HEK293 (cell line): Measurements from ENCODE around the gene BMERB1.
"Not testable (repeated sequence)": the region's sequence is repeated elsewhere in the genome, so short reads cannot be mapped to it uniquely, and the experiment has no call there.

Experiments used
- CTCF ChIA-PET: fragments of 350-600 bp; formaldehyde crosslinking; extraction: SDS; loops from one replicate; lab custom pipeline; 2021; ENCODE audit warnings: antibody characterized with exemption; lab: Yijun Ruan, JAX
- POLR2A ChIA-PET: fragments of 300-600 bp; formaldehyde crosslinking; extraction: SDS; loops from one replicate; lab custom pipeline; 2020; ENCODE audit warnings: antibody characterized with exemption, inconsistent platforms; lab: Yijun Ruan, JAX
- H3K27ac ChIP-seq: fragments of 200-500 bp; sonication (Bioruptor generic); 2 replicates; pipeline ENCODE4 v1.5.1; 2014; ENCODE audit warnings: low read depth, low read length, control low read depth, inconsistent platforms; ENCODE audit errors: extremely low read depth
- H3K36me3 ChIP-seq, 2 experiments: fragments of 200-500 bp in 1 of 2; sonication (Bioruptor generic) in 1 of 2; 1 replicate in 1 of 2; 2 replicates in 1 of 2; pipeline ENCODE4 v1.5.1; 2014 to 2017; ENCODE audit warnings: inconsistent platforms in 2 of 2, low read length in 2 of 2; ENCODE audit not compliant: control insufficient read depth in 2 of 2, insufficient read depth in 1 of 2
- H3K4me1 ChIP-seq: fragments of 200-500 bp; sonication (Bioruptor generic); 2 replicates; pipeline ENCODE4 v1.5.1; 2014; ENCODE audit warnings: mild to moderate bottlenecking, low read length, inconsistent platforms; ENCODE audit not compliant: control insufficient read depth, insufficient read depth
- H3K4me3 ChIP-seq: 2 replicates; pipeline ENCODE4 v1.5.1; 2011; ENCODE audit warnings: low read depth, mild to moderate bottlenecking, control low read depth, low read length, moderate library complexity
- H3K9me3 ChIP-seq: fragments of 200-500 bp; sonication (Bioruptor generic); 2 replicates; pipeline ENCODE4 v1.5.1; 2014; ENCODE audit warnings: low read depth, low read length, inconsistent platforms; ENCODE audit not compliant: control insufficient read depth, insufficient read depth
- BCL11A ChIP-seq: fragments of 450-650 bp; formaldehyde crosslinking; IDR thresholded peaks from 2 replicates; pipeline ENCODE4 v1.5.1; 2016; ENCODE audit warnings: low read depth, missing biosample characterization, missing genetic modification characterization
- BCL6B ChIP-seq: fragments of 450-650 bp; formaldehyde crosslinking; IDR thresholded peaks from 2 replicates; pipeline ENCODE4 v1.5.1; 2017; ENCODE audit warnings: missing biosample characterization, missing genetic modification characterization
- FEZF1 ChIP-seq: fragments of 450-650 bp; formaldehyde crosslinking; IDR thresholded peaks from 2 replicates; pipeline ENCODE4 v1.5.1; 2016; ENCODE audit warnings: missing biosample characterization, missing genetic modification characterization
- KLF10 ChIP-seq: fragments of 450-650 bp; IDR thresholded peaks from 2 replicates; pipeline ENCODE4 v1.5.1; 2018; ENCODE audit warnings: missing biosample characterization, mild to moderate bottlenecking, missing genetic modification characterization
- KLF8 ChIP-seq: fragments of 450-650 bp; formaldehyde crosslinking; IDR thresholded peaks from 2 replicates; pipeline ENCODE4 v1.5.1; 2016; ENCODE audit warnings: missing biosample characterization, missing genetic modification characterization
- PBX3 ChIP-seq: sonication (generic); formaldehyde crosslinking; IDR thresholded peaks from 2 replicates; pipeline ENCODE4 v1.8.1; 2022; ENCODE audit warnings: mild to moderate bottlenecking, moderate library complexity, missing genetic modification reagents
- SALL2 ChIP-seq: fragments of 450-650 bp; formaldehyde crosslinking; IDR thresholded peaks from 2 replicates; pipeline ENCODE4 v1.5.0; 2017; ENCODE audit warnings: missing biosample characterization, mild to moderate bottlenecking, missing genetic modification characterization, borderline replicate concordance
- ZNF16 ChIP-seq: fragments of 450-650 bp; formaldehyde crosslinking; IDR thresholded peaks from 2 replicates; pipeline ENCODE4 v1.5.1; 2016; ENCODE audit warnings: low read depth, missing biosample characterization, missing genetic modification characterization
- ZNF184 ChIP-seq: fragments of 450-650 bp; IDR thresholded peaks from 2 replicates; pipeline ENCODE4 v1.5.1; 2018; ENCODE audit warnings: missing biosample characterization, mild to moderate bottlenecking, missing genetic modification characterization
- ZNF2 ChIP-seq: fragments of 450-650 bp; formaldehyde crosslinking; IDR thresholded peaks from 2 replicates; pipeline ENCODE4 v1.5.1; 2016; ENCODE audit warnings: missing biosample characterization, missing genetic modification characterization
- ZNF350 ChIP-seq: fragments of 450-650 bp; formaldehyde crosslinking; IDR thresholded peaks from 2 replicates; pipeline ENCODE4 v1.5.0; 2017; ENCODE audit warnings: missing biosample characterization, mild to moderate bottlenecking, missing genetic modification characterization
- ZNF354C ChIP-seq: fragments of 450-650 bp; formaldehyde crosslinking; IDR thresholded peaks from 2 replicates; pipeline ENCODE4 v1.5.1; 2016; ENCODE audit warnings: missing biosample characterization, missing genetic modification characterization, low read depth, borderline replicate concordance
- ZNF366 ChIP-seq: fragments of 450-650 bp; formaldehyde crosslinking; conservative IDR thresholded peaks from 2 replicates; pipeline ENCODE4 v1.5.1; 2016; ENCODE audit warnings: missing biosample characterization, missing genetic modification characterization
- ZNF518A ChIP-seq: fragments of 450-650 bp; formaldehyde crosslinking; conservative IDR thresholded peaks from 2 replicates; pipeline ENCODE4 v1.5.1; 2016; ENCODE audit warnings: low read depth, missing biosample characterization, missing genetic modification characterization
- ZNF596 ChIP-seq: fragments of 450-650 bp; IDR thresholded peaks from 2 replicates; pipeline ENCODE4 v1.5.0; 2018; ENCODE audit warnings: missing biosample characterization, mild to moderate bottlenecking, missing genetic modification characterization, moderate library complexity
- ZNF660 ChIP-seq: fragments of 450-650 bp; IDR thresholded peaks from 2 replicates; pipeline ENCODE4 v1.5.1; 2018; ENCODE audit warnings: missing biosample characterization, mild to moderate bottlenecking, missing genetic modification characterization
- ZNF670 ChIP-seq: fragments of 450-650 bp; formaldehyde crosslinking; IDR thresholded peaks from 2 replicates; pipeline ENCODE4 v1.5.1; 2016; ENCODE audit warnings: missing biosample characterization, missing genetic modification characterization, low read depth
- ZNF792 ChIP-seq: fragments of 450-650 bp; formaldehyde crosslinking; IDR thresholded peaks from 2 replicates; pipeline ENCODE4 v1.5.1; 2016; ENCODE audit warnings: missing biosample characterization, missing genetic modification characterization
- ZNF843 ChIP-seq: fragments of 450-650 bp; formaldehyde crosslinking; IDR thresholded peaks from 2 replicates; pipeline ENCODE4 v1.5.1; 2016; ENCODE audit warnings: missing biosample characterization, missing genetic modification characterization
- ZSCAN18 ChIP-seq: fragments of 450-650 bp; formaldehyde crosslinking; IDR thresholded peaks from 2 replicates; pipeline ENCODE4 v1.5.1; 2016; ENCODE audit warnings: missing biosample characterization, missing genetic modification characterization
- ZSCAN30 ChIP-seq: fragments of 450-650 bp; IDR thresholded peaks from 2 replicates; pipeline ENCODE4 v1.5.1; 2018; ENCODE audit warnings: missing biosample characterization, mild to moderate bottlenecking, missing genetic modification characterization, moderate library complexity
- TF ChIP-seq, protein P1 (sequence below): fragments of 450-650 bp; IDR thresholded peaks from 2 replicates; pipeline ENCODE4 v1.5.1; 2018; ENCODE audit warnings: missing biosample characterization, mild to moderate bottlenecking, missing genetic modification characterization

Gene BMERB1

DNA sequence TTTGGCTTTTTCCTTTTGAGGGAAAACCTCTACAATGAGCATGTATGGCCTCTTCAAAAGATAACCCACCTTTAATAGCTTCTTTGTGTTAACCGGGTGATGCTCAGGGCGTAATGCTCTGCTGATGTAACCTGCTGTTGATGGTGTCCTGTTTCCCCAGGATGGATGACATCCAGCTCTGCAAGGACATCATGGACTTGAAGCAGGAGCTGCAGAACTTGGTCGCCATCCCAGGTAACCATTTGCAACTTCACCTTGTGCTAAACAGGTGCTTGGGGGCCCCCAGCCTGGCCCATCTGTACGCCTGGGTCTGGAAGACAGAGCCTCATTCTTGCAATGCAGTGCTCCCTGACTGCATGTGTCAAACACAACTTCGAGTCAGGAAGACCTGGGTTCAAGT lies 133.4 kb downstream of the BMERB1 start:
- Histone ChIP-seq H3K4me1 (no peaks in the 10 kb centered on the region), H3K4me3 (no peak overlapping the region), H3K27ac (no peak overlapping the region), H3K36me3 (no peaks in the 10 kb centered on the region), H3K9me3 (no peaks in the 10 kb centered on the region)
- TF ChIP-seq ZNF16 (tag by site-specific recombination) (no peak), ZNF660 (tag by site-specific recombination) (no peak), ZNF366 (tag by site-specific recombination) (no peak), PBX3 (CRISPR knock-in tag) (no peak), BCL11A (no peak), KLF10 (tag by site-specific recombination) (no peak), ZNF792 (tag by site-specific recombination) (no peak), ZNF184 (no peak), ZSCAN18 (tag by site-specific recombination) (no peak), ZNF350 (tag by site-specific recombination) (no peak), ZNF596 (tag by site-specific recombination) (no peak), KLF8 (tag by site-specific recombination) (no peak), ZNF670 (tag by site-specific recombination) (no peak)
- TF ChIP-seq, protein P1, sequence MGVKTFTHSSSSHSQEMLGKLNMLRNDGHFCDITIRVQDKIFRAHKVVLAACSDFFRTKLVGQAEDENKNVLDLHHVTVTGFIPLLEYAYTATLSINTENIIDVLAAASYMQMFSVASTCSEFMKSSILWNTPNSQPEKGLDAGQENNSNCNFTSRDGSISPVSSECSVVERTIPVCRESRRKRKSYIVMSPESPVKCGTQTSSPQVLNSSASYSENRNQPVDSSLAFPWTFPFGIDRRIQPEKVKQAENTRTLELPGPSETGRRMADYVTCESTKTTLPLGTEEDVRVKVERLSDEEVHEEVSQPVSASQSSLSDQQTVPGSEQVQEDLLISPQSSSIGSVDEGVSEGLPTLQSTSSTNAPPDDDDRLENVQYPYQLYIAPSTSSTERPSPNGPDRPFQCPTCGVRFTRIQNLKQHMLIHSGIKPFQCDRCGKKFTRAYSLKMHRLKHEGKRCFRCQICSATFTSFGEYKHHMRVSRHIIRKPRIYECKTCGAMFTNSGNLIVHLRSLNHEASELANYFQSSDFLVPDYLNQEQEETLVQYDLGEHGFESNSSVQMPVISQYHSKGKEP (tag by site-specific recombination) = no peak
- ChIA-PET CTCF (interaction anchor here (0.6 to 1.5 kb wide), 2 partner anchors 17 to 557 kb away, joined by 3 to 9 read pairs; no protein-coding TSS in a partner anchor), POLR2A (no interaction called here)

DNA sequence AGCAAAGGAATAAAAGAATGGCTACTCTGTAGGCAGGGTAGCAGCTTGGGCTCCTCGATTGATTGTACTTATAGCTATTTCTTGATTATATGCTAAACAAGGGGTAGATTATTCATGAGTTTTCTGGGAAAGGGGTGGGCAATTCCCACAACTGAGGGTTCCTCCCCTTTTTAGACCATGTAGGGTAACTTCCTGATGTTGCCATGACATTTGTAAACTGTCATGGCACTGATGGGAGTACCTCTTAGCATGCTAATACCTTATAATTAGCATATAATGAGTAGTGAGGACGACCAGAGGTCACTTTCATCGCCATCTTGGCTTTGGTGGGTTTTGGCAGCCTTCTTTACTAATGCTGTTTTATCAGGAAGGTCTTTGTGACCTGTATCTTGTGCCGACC lies 136.3 kb downstream of the BMERB1 start:
- POLR2A ChIA-PET, H3K36me3 ChIP-seq, H3K4me1 ChIP-seq, CTCF ChIA-PET, H3K4me3 ChIP-seq, H3K27ac ChIP-seq, H3K9me3 ChIP-seq: not testable (repeated sequence)

- Histone ChIP-seq H3K36me3 (no peaks in the 10 kb centered on the region), H3K27ac (no peak overlapping the region), H3K4me1 (no peaks in the 10 kb centered on the region), H3K9me3 (no peaks in the 10 kb centered on the region), H3K4me3 (no peak overlapping the region)
- ChIA-PET CTCF (interaction anchor here (1.4 kb wide), 1 partner anchor 21 kb away, joined by 3 read pairs; no protein-coding TSS in a partner anchor), POLR2A (no interaction called here)
- TF ChIP-seq SALL2 (tag by site-specific recombination) (no peak), FEZF1 (tag by site-specific recombination) (no peak), ZSCAN30 (no peak), ZNF518A (tag by site-specific recombination) (no peak), ZNF2 (tag by site-specific recombination) (no peak), ZNF354C (tag by site-specific recombination) (no peak), ZNF843 (no peak), BCL6B (tag by site-specific recombination) (no peak)
Observed at GRCh38 chr16:15571557-15571956, 137.2 kb downstream of the BMERB1 start.
